Measurements from ENCODE around the gene GDPD5.
A peak's percentile ranks its signal among the peaks of the same experiment; 100 is the strongest.

Gene GDPD5

GRCh38 chr11:75400146-75400865 lies 125.4 kb downstream of the GDPD5 start:
- in situ Hi-C loops (cut with HindIII; ENCODE audit: low pct_ligation_motif_present, low pct_unique_long_range_greater_than_20kb, low sequenced_read_pairs): no loop called here
- DNase-seq: no peak

GRCh38 chr11:75399344-75400145 lies 126.2 kb downstream of the GDPD5 start, which contains the start of gene RPS3:
Gene RPS3, plus strand, starts transcription at chr11:75399518. Its CDS starts 30 bp downstream, at chr11:75399548.
- peak; percentile 88 for DNase-seq
- in situ Hi-C loops (cut with HindIII; ENCODE audit: low pct_ligation_motif_present, low pct_unique_long_range_greater_than_20kb, low sequenced_read_pairs): no loop called here

GRCh38 chr11:75398906-75399305 lies 126.8 kb downstream of the GDPD5 start:
- no peak for DNase-seq
- in situ Hi-C loops (cut with HindIII; ENCODE audit: low pct_ligation_motif_present, low pct_unique_long_range_greater_than_20kb, low sequenced_read_pairs): no loop called here

- no peak for DNase-seq
- in situ Hi-C loops (cut with HindIII; ENCODE audit: low pct_ligation_motif_present, low pct_unique_long_range_greater_than_20kb, low sequenced_read_pairs): no loop called here
Observed at GRCh38 chr11:75394085-75394840, 131.5 kb downstream of the GDPD5 start.

GRCh38 chr11:75389925-75390324 lies 135.8 kb downstream of the GDPD5 start:
- in situ Hi-C loops (cut with HindIII; ENCODE audit: low pct_ligation_motif_present, low pct_unique_long_range_greater_than_20kb, low sequenced_read_pairs): no loop called here

GRCh38 chr11:75389276-75389605 lies 136.5 kb downstream of the GDPD5 start:
- in situ Hi-C loops (cut with HindIII; ENCODE audit: low pct_ligation_motif_present, low pct_unique_long_range_greater_than_20kb, low sequenced_read_pairs): no loop called here
- no peak for DNase-seq

More at GRCh38 chr11:75389925-75390324, 135.8 kb downstream of the GDPD5 start:
- no peak for DNase-seq

- in situ Hi-C loops (cut with HindIII; ENCODE audit: low pct_ligation_motif_present, low pct_unique_long_range_greater_than_20kb, low sequenced_read_pairs): no loop called here
- peak; percentile 66 for DNase-seq
Observed at GRCh38 chr11:75388386-75389275, 137.1 kb downstream of the GDPD5 start.

GRCh38 chr11:75387736-75388294 lies 137.9 kb downstream of the GDPD5 start:
- no peak for DNase-seq
- in situ Hi-C loops (cut with HindIII; ENCODE audit: low pct_ligation_motif_present, low pct_unique_long_range_greater_than_20kb, low sequenced_read_pairs): no loop called here

- DNase-seq: no peak
- in situ Hi-C loops (cut with HindIII; ENCODE audit: low pct_ligation_motif_present, low pct_unique_long_range_greater_than_20kb, low sequenced_read_pairs): no loop called here
Observed at GRCh38 chr11:75386942-75387630, 138.7 kb downstream of the GDPD5 start.
